Renal pelvis (tissue), 12 donors: ENCODE measurements around the gene HTR2B. TPM values are rescaled to one million over a fixed set of nuclear protein-coding genes. Genes with fewer than 3 reads are reported as not detected.
"Not testable (repeated sequence)": the region's sequence is repeated elsewhere in the genome, so short reads cannot be mapped to it uniquely, and the experiment has no call there.

Source experiments
- DNase-seq: peaks from one replicate; pipeline ENCODE4 v3.0.0-alpha.2; 2013
- long read RNA-seq, 16 experiments: transcript quantifications; one replicate each; lab custom pipeline, GENCODE V29; 2026
- polyA plus RNA-seq, 3 donors: library from polyadenylated mRNA; unstranded; fragments of 120-200 nt; gene quantifications; one replicate each; pipeline ENCODE4 v1.2.1, GENCODE V29; 2013; ENCODE audit not compliant: insufficient read length in 3 of 3

Gene HTR2B
- polyA plus RNA-seq = 10 to 100 TPM in 2 of 3 donors, 1 to 10 TPM in 1; 7.3 to 12.2 (median 10.3) TPM
- long read RNA-seq, donor 1, partial matches to known transcripts = 0 of 2 reads
- long read RNA-seq, donor 1, other reads (novel, unspliced or antisense) = 0 of 2 reads
- long read RNA-seq, donor 2, transcript HTR2B-201 (4 exons, 2,246 nt) = major isoform, 5 of 5 reads
- long read RNA-seq, donor 2, partial matches to known transcripts = 0 of 5 reads
- long read RNA-seq, donor 2, other reads (novel, unspliced or antisense) = 0 of 5 reads
- long read RNA-seq, donor 3, transcript HTR2B-201 (4 exons, 2,246 nt) = major isoform, 6 of 160 reads
- long read RNA-seq, donor 3, partial matches to known transcripts = 137 of 160 reads
- long read RNA-seq, donor 3, other reads (novel, unspliced or antisense) = 17 of 160 reads
- long read RNA-seq, donor 4, partial matches to known transcripts = 0 of 1 reads
- long read RNA-seq, donor 4, other reads (novel, unspliced or antisense) = 0 of 1 reads
- long read RNA-seq, donor 5, partial matches to known transcripts = 106 of 120 reads
- long read RNA-seq, donor 5, other reads (novel, unspliced or antisense) = 11 of 120 reads
- long read RNA-seq, donor 6, partial matches to known transcripts = 0 of 1 reads
- long read RNA-seq, donor 6, other reads (novel, unspliced or antisense) = 0 of 1 reads
- long read RNA-seq, donor 7, partial matches to known transcripts = 6 of 10 reads
- long read RNA-seq, donor 7, other reads (novel, unspliced or antisense) = 0 of 10 reads
- long read RNA-seq, donor 8, transcript HTR2B-201 (4 exons, 2,246 nt) = major isoform, 9 of 16 reads
- long read RNA-seq, donor 8, partial matches to known transcripts = 7 of 16 reads
- long read RNA-seq, donor 8, other reads (novel, unspliced or antisense) = 0 of 16 reads
- long read RNA-seq, donor 9, partial matches to known transcripts = 8 of 11 reads
- long read RNA-seq, donor 9, other reads (novel, unspliced or antisense) = 0 of 11 reads
- long read RNA-seq, donor 10, partial matches to known transcripts = 0 of 2 reads
- long read RNA-seq, donor 10, other reads (novel, unspliced or antisense) = 0 of 2 reads
- long read RNA-seq, donor 11, partial matches to known transcripts = 0 of 2 reads
- long read RNA-seq, donor 11, other reads (novel, unspliced or antisense) = 0 of 2 reads
- long read RNA-seq, donor 12, transcript HTR2B-201 (4 exons, 2,246 nt) = major isoform, 6 of 17 reads
- long read RNA-seq, donor 12, partial matches to known transcripts = 11 of 17 reads
- long read RNA-seq, donor 12, other reads (novel, unspliced or antisense) = 0 of 17 reads
- long read RNA-seq, donor 13, partial matches to known transcripts = 172 of 185 reads
- long read RNA-seq, donor 13, other reads (novel, unspliced or antisense) = 13 of 185 reads
- long read RNA-seq, donor 14 = 0 reads
- long read RNA-seq, donor 15, partial matches to known transcripts = 255 of 263 reads
- long read RNA-seq, donor 15, other reads (novel, unspliced or antisense) = 7 of 263 reads
- long read RNA-seq, donor 16, partial matches to known transcripts = 11 of 12 reads
- long read RNA-seq, donor 16, other reads (novel, unspliced or antisense) = 0 of 12 reads

DNA sequence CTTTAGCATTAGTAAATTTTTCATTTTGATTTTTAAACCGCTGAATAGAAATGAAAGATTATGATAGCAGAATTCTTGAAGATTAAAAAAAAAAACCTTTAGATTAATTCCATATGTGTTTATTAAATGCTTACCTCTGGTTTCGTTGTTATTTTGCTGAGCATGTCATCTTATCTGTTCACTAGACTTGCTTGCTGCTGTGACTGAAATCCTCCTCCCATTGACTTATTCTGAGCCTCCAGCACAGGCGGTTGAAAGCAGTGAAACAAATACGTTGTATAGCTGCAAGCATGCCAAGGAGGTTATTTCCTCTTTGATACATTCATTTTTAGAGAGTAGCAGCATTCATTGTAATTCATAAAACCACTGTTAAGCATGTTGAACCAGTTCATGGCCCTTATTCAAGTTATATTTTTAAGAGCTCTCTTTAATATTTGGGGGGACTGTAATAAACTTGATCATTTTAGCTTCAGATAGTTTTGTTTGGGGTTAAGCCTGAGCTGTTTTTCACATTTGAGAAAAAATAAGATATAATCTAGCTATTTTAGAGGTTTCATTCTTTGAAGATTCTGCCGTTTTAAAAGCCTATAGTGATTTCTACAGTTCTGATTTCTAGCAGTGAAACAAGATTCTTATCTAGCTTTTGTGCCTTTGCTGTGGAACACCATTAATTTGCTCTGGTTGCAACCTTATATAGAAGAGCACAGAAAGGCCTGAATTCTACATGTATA, at the start of gene HTR2B:
TSS of gene HTR2B (minus strand) at position 205 of the 731 bp plus-strand sequence. CDS start 1,278 bp downstream, outside the sequence.
- DNase-seq = peak; percentile 73

DNA sequence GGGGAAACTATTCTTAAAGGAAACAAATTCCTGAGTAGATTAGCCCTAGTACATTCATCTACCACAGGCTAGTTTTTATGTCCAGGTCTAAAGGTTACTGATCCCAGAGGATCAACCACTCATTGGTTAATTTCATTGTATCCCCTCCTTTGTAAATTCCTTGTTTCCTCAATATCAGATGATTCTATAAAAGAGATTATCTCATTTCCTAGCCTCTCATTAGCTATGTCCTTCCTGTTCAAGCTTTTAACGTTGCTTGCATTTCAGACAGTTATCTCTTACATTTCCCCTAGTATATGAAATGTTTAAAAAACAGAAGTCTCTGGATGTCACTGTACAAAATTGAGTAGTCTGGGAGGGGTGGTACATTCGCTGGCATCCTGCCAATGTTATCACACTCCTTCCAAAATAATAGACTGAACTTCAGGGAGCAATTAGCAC, 49.4 kb upstream of the HTR2B start:
- no peak for DNase-seq

DNA sequence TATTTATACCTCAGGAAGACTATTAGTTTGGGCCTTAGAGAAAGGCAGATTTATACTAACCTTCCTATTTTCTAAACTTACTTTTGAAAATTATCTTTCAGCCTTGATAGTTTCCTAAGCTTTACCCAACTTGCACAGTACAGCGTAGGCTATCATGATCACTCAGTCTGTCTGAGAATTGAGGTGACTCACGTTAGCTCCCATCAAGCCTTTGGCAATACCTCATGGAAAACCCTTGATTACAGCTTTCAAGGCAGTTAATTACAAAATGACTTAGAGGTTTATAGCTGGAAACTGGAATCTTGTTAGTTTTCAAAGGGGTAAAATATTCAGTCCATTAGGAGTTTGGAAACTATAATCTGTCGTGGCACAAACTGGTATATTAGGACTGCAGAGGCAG, 47.2 kb upstream of the HTR2B start:
- DNase-seq = no peak

DNA sequence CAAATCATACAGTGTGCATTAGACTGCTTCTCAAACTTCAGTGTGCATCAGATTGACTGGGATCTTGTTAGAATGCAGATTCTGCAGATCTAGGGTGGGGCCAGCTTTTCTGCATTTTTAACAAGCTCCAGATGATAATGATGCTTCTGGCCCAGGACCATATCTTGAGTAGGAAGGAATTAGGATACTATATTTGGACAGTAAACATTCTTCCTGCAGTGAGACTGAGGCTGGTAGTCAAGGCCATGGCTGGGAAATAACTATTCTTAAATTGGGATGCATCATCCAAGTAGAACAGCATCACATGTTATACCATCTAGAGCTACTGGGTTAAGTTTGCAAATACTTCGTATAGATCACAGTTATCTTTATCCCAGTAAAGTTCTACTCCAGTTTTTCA, 45.2 kb upstream of the HTR2B start:
- no peak for DNase-seq

DNA sequence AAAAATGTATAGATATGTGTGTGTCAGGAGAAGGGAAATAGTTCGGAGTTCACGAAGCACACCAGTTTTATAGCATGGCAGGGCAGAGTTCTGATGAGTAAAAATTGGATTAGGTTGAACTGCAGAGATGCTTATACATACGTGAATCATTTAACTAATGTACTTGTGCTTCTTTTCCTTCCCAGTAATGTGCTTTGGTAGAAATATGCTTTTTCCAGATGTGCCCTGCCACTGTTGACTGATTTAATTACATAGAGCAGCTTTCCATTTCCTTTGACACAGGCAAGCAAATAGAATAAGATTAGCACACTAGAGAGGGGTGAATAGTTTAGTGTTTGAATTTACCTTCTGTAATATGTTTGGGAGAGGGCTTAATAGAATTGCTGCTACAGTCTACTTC, 44.6 kb upstream of the HTR2B start:
- no peak for DNase-seq

DNA sequence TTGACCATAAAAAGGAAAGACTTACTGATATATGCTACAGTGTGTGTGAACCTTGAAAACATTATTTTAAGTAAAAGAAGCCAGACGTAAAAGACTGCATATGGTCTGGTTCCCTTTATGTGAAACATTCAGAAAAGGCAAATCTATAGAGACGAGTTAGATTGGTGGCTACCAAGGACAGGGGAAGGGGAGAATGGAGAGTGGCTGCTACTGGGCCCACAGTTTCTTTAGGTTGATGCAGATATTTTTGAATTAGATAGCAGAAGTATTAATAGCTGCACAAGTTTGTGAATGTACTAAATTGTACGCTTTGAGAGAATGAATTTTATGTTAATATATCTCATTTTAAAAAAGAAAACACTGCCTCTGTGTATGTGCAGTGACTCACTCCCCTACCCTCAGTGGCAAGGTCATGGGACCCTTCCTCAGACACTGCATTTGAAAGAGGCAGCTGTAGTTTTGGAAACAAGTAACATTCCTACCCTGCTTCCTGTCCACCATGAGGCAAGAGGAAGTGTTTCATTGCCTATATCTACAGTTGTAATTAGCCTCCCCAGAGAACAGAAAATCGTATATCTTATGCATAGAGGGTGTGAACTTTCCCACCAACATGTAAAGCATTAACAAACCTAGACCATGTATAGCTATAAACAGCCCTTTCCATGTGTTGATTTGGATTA, 43.8 kb upstream of the HTR2B start:
- no peak for DNase-seq

DNA sequence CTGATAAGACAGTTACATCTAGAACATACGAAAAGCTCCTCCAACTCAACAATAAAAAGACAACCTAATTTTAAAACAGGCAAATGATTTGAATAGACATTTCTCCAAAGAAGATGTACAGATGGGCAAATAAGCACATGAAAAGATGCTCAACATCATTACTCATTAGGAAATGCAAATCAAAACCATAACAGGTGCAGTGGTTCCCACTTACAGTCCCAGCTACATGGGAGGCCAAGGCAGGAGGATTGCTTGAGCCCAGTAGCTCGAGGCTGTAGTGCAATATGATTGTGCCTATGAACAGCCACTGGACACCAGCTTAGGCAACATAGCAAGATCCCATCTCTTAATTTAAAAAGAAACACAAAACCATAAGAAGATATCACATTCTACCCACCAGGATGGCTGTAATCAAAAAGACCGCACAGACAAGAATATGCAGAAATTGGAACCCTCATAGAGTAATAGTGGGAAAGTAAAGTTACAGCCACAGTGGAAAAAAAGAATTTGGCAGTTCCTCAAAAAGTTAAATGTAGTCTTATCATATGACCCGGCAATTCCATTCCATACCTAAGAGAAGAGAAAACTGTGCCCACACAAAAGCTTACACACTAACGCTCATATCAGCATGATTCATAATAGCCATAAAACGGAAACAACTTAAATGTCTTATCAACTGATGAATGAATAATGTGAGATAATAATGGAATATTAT, 43.1 kb upstream of the HTR2B start:
- DNase-seq = no peak

DNA sequence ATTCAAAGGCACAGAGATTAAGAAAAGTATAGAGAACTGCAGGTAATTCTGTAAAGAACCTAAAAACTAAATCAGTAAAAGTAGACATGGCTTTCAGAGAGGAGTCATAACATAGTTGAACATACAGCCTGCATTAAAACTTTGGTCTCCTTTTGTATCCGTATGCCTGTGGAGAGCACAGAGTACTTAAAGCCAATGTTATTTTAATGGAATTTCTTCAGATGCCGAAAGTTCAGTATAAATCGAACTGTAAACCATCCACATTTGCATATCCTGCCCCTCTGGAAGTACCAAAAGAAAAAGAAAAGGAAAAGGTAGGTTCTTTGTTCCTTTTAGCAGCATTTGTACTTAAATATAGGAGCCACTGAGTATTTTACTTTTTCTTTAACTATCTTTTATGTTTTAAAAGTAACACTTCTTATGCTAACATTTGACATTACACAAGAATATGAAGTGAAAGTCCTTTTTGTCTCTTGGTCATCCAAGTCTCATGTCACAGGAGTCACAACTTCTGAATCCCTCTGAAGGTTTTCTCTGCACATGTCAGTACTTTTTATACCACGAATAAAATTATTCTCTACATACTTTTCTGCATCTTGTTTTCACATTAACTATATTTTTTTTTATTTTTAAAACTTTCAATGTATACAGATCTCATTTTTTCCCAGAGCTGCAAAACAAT, 38.7 kb upstream of the HTR2B start:
- DNase-seq = no peak

DNA sequence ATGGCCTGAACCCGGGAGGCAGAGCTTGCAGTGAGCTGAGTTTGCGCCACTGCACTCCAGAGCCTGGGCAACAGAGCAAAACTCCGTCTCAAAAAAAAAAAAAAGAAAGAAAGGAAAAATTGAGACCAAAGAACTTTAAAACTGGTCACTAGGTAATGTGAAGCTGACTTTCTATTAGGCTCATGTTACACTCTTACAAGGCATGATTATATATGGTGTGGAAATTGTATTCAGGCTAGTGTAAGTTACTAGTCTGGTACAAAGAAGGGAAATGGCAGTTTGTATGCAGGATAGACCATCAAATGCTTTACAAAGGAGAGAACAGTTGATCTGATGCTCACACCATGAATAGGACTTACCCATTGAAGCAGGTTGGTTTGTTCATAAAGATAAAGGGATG, 38.2 kb upstream of the HTR2B start:
- DNase-seq = no peak

DNA sequence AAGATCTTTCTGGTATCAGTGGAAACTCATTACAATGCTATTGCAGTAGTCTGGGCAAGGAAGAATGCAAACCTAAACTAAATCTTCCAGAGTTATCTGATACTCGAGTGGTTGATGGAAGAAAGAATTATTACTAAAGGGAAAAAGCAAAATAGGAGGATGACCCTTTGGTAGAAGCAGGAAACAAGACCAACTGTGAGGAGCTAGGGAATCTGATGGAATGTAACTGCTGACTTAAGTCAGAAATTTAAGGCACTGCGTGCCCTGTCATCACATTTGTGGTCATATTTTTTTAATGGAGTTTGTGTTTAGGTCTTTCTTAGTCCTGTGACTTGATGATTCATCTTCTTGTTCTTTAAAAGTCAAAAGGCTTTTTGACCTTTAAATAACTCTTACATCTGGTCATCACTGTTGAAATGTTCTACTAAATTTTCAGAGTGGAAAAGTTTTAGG, 37.1 kb upstream of the HTR2B start:
- peak; percentile 70 for DNase-seq

DNA sequence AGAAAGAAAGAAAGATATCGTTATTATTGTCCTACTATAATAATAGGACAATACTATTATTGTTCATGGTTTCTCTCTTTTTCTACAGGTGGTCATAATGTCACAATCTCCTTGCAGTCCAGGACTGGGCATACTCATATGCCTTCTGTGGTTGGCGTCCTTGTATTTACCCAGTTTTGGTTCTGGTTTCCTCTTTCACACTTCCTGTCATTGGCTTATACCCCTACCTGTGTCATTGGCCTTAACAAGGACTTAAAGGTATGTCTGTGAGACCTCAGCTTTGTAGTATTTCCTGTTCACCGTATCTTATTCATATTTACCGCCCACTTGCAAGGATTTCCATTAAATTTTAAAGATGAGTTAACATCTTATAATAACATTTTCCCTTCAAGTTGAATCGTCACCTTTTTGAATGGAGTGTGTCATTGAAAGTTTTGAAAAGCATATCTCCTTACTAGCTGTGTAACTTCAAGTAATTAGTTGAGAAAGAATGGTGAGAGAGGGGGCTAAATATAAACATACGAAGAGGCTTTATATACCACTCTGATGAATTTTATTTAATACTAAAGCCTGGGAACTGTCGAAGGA, 36.5 kb upstream of the HTR2B start:
- DNase-seq = no peak

DNA sequence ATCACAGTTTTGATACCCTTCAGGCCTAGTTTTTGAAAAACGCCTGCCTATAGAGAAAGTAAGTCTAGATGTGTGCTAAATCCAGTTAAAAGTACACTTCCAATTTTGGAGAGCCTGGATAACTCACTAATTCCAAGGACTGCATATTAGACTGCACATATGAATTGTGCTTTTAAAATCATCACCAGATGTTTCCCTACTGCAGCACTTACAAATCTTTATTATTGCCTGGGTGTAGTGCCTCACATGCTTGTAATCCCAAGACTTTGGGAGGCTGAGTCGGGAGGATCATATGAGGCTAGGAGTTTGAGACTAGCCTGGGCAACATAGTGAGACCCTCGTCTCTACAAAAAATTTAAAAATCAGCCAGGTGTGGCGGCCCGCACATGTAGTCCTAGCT, 35.9 kb upstream of the HTR2B start:
- no peak for DNase-seq

DNA sequence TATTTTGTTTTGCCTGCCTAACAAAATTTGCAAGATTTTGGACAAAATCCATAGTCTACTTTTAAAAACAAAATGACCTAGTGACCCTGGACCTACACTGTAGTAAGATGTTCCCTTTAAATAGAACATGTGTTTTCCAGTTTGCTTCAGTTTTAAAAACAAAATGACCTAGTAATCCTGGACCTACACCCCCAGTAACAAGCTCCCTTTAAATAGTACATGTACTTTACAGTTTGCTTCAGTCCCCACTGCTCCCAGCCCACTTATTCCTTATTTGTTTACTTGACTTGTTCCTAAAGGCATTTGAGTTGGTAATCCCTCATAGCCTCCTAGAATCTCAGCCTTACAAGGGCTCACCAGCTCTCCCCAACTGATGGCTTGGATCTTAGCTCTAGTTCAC, 34.5 kb upstream of the HTR2B start:
- DNase-seq = no peak

DNA sequence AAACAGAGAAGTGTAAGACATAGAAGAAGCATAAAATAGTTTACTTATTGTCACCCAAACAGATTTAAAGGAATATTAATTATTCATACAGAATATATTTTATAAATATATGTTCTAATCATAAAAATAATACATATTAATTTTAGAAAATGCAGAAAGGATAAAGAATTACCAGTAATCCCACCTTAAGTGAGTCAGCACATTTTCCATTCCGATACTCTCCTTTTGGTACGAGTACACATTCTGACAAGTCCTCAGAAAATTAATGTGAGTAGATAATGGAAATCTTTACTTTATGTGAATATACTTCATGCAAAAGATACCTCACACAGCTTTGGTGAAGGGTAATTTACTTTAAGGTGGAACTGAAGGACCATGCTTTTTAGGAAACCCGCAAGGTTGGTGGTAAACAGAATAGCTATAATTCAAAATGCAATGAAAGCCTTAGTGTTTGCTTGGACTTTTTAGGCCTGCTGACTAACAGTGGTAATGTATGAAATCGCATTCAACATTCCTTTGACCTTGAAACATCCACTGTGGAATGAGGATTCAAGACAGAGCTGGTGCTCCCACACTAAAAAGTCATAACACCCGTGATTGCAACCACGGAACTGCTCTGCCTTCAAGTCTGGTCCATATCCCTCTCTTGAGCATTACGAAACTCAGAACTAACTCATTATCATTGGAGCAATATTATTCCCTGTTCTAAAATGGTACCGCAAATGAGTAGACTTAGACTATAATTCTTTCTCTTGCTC, 28.1 kb upstream of the HTR2B start:
- no peak for DNase-seq

DNA sequence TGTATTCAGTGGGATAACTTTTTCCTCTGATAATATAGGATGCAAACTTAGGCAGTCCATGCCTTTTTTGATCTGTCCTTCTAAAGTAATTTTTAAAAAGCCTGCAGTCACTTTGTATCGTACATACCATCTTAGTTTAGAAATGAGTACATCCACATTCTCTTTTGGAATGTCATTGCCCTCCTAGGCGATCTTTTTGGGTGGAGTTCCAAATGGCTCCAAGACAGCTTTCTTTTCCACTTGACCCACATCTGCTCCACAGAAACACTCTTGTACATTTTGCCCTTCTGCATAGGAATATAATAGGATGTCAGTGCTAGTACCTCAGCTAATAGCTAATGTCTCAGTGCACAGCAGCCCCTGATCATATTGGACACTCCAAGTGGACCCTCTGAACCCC, 21.8 kb upstream of the HTR2B start:
- no peak for DNase-seq

DNA sequence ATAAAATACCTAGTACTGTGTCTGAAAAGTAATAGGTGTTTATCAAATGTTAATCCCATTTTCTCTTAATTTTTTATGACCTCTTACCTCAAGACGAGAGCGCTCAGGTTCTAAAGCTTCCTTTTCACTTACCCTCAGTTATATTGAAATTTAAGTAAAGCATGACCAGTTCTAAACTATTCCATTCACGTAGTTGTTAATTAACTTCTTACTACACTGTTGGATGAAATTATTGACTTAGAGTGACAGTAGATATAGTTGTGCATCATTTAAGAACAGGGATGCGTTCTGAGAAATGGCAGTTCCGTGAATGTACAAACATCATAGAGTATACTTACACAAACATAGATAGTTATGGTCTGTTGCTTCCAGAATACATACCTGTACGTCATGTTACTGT, 20.1 kb upstream of the HTR2B start:
- DNase-seq = no peak

DNA sequence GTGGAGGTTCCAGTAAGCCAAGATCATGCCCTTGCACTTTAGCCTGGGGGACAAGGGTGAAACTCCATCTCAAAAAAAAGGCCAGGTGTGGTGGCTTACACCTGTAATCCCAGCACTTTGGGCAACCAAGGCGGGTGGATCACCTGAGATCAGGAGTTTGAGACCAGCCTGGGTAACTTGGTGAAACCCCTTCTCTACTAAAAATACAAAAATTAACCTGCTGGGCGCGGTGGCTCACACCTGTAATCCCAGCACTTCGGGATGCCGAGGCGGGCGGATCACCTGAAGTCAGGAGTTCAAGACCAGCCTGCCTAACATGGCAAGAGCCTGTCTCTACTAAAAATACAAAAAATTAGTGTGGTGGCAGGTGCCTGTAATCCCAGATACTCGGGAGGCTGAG, 16.0 kb upstream of the HTR2B start:
- not testable (repeated sequence) for DNase-seq

DNA sequence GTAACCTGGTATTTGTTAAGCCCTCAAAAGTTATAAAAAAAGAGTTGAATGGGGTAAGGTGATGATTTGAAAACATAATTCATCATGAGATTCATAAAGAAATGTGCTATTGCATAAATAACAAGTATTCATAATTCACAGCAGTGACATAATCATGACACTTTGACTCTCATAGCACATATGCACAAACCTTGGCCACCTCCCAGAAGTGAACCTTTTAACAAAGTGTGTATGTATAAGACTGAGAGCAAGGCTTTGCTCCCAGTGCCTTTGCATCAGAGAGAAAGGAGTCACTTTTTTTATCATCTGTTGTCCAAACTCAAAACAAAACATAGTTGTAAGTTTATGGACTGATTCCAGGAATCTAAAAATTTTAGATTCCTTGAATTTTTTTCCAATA, 15.0 kb upstream of the HTR2B start:
- no peak for DNase-seq
